GM12878 (cell line): ENCODE results near the gene VWA7. TPM values are rescaled to one million over a fixed set of nuclear protein-coding genes. Genes with fewer than 3 reads are reported as not detected.

ENCODE experiments used
- ATAC-seq: fragments of 200-7000 bp; cut with Tn5 transposase; 3 replicates; pipeline ENCODE4 v1.9.1; 2020; ENCODE audit warnings: mild to moderate bottlenecking, moderate library complexity
- BruUV-seq: library from RNA; stranded (reverse); fragments of 400-500 nt; replicated peaks from 2 replicates; lab custom pipeline; 2021; lab: Mats Ljungman, UMichigan
- CTCF ChIA-PET: fragments of 300-600 bp; sonication (Branson Sonifier 250); formaldehyde crosslinking; extraction: SDS; loops from one replicate; lab custom pipeline; 2021; ENCODE audit warnings: inconsistent platforms; lab: Yijun Ruan, JAX
- POLR2A ChIA-PET: fragments of 350-600 bp; formaldehyde crosslinking; extraction: SDS; loops from one replicate; lab custom pipeline; 2021; ENCODE audit warnings: inconsistent platforms; lab: Charles Lee
- RAD21 ChIA-PET: fragments of 300-600 bp; sonication (Branson Sonifier 250); formaldehyde crosslinking; loops from one replicate; lab custom pipeline; 2023; ENCODE audit warnings: antibody characterized with exemption; ENCODE audit not compliant: unreplicated experiment; lab: Charles Lee
- SMC1A ChIA-PET: fragments of 300-600 bp; sonication (Branson Sonifier 250); formaldehyde crosslinking; loops from one replicate; lab custom pipeline; 2023; ENCODE audit not compliant: unreplicated experiment, uncharacterized antibody; lab: Charles Lee
- DNase-seq: peaks from one replicate; pipeline ENCODE4 v3.0.0-alpha.2; 2011; ENCODE audit warnings: low read depth, low spot score
- FAIRE-seq: peaks from 3 replicates; lab custom pipeline; 2011; peaks lifted over from hg19 to GRCh38; lab: Jason Lieb, UNC
- H2AFZ ChIP-seq: 2 replicates; pipeline ENCODE4 v1.6.0; 2011; ENCODE audit warnings: low read depth, low read length, control low read depth; ENCODE audit not compliant: control insufficient read depth
- H3K27ac ChIP-seq: 2 replicates; pipeline ENCODE4 v1.5.1; 2011; ENCODE audit warnings: control low read depth; ENCODE audit not compliant: control insufficient read depth, insufficient read depth
- H3K27me3 ChIP-seq, 2 experiments: replicated peaks in 1 of 2; 2 replicates each; pipeline versions ENCODE4 v1.6.0 to v1.6.1; 2011; ENCODE audit warnings: low read length in 1 of 2; ENCODE audit not compliant: control insufficient read depth in 2 of 2, insufficient read depth in 2 of 2
- H3K36me3 ChIP-seq, 2 experiments: 2 replicates each; pipeline ENCODE4 v1.5.1; 2011; ENCODE audit warnings: low read length in 1 of 2; ENCODE audit not compliant: control insufficient read depth in 2 of 2, insufficient read depth in 2 of 2
- H3K4me1 ChIP-seq: 2 replicates; pipeline ENCODE4 v1.6.1; 2011; ENCODE audit warnings: mild to moderate bottlenecking, low read length, moderate library complexity, mixed read lengths; ENCODE audit not compliant: control insufficient read depth, insufficient read depth
- H3K4me2 ChIP-seq: 2 replicates; pipeline ENCODE4 v1.6.0; 2011; ENCODE audit warnings: control low read depth; ENCODE audit not compliant: control insufficient read depth, insufficient read depth
- H3K4me3 ChIP-seq: fragments of 200-600 bp; sonication (generic); 2 replicates; pipeline ENCODE4 v1.5.1; 2016
- H3K79me2 ChIP-seq: 2 replicates; pipeline ENCODE4 v1.6.0; 2011; ENCODE audit warnings: low read length; ENCODE audit not compliant: control insufficient read depth, insufficient read depth
- H3K9ac ChIP-seq: 2 replicates; pipeline ENCODE4 v1.8.0; 2011; ENCODE audit warnings: low read length, control low read depth, mixed read lengths; ENCODE audit not compliant: control insufficient read depth, insufficient read depth
- H3K9me3 ChIP-seq: replicated peaks from 3 replicates; pipeline ENCODE4 v1.5.1; 2011; ENCODE audit warnings: mild to moderate bottlenecking, low read length; ENCODE audit not compliant: control insufficient read depth, insufficient read depth
- H4K20me1 ChIP-seq: 2 replicates; pipeline ENCODE4 v1.6.0; 2011; ENCODE audit not compliant: control insufficient read depth, insufficient read depth
- CEBPB ChIP-seq, 2 experiments: fragments of 150-350 bp in 1 of 2; IDR thresholded peaks; 2 replicates each; pipeline ENCODE4 v1.6.1; 2012 to 2014; ENCODE audit warnings: low read depth in 2 of 2, low read length in 2 of 2, borderline replicate concordance in 1 of 2, inconsistent platforms in 1 of 2
- CREM ChIP-seq: IDR thresholded peaks from 2 replicates; pipeline ENCODE4 v1.6.1; 2014; ENCODE audit warnings: antibody characterized with exemption, low read depth
- EED ChIP-seq: sonication (generic); IDR thresholded peaks from 2 replicates; pipeline ENCODE4 v1.6.1; 2016; ENCODE audit warnings: antibody characterized with exemption, low read depth
- ELK1 ChIP-seq: IDR thresholded peaks from 2 replicates; pipeline ENCODE4 v1.6.1; 2012; ENCODE audit warnings: low read depth, low read length, improper control_type of control experiment
- EP300 ChIP-seq, 2 experiments: fragments of 150-350 bp in 1 of 2; IDR thresholded peaks; 2 replicates each; pipeline ENCODE4 v1.6.1; 2011 to 2012; ENCODE audit warnings: low read depth in 2 of 2, low read length in 2 of 2, borderline replicate concordance in 1 of 2, improper control_type of control experiment in 1 of 2, inconsistent platforms in 1 of 2; ENCODE audit not compliant: control insufficient read depth in 1 of 2
- ETV6 ChIP-seq, 2 experiments: fragments of 450-650 bp in 1 of 2; IDR thresholded peaks in 1 of 2; conservative IDR thresholded peaks in 1 of 2; 2 replicates each; pipeline ENCODE4 v1.6.1; 2014; ENCODE audit warnings: antibody characterized with exemption in 1 of 2, borderline replicate concordance in 1 of 2, low read depth in 1 of 2, mild to moderate bottlenecking in 1 of 2, moderate library complexity in 1 of 2
- HDAC6 ChIP-seq: fragments of 200-600 bp; sonication (generic); IDR thresholded peaks from one replicate; pipeline ENCODE4 v1.8.0; 2017; ENCODE audit warnings: antibody characterized with exemption; ENCODE audit not compliant: unreplicated experiment
- IKZF2 ChIP-seq, 2 experiments: fragments of 450-650 bp; IDR thresholded peaks; 2 replicates each; pipeline ENCODE4 v1.6.1; 2017; ENCODE audit warnings: mild to moderate bottlenecking in 2 of 2, moderate library complexity in 2 of 2
- MYC ChIP-seq: IDR thresholded peaks from 2 replicates; pipeline ENCODE4 v1.6.1; 2011; ENCODE audit warnings: mild to moderate bottlenecking, low read length, moderate library complexity, inconsistent platforms; ENCODE audit not compliant: insufficient read depth, insufficient replicate concordance, insufficient read length, severe bottlenecking
- POU2F2 ChIP-seq: IDR thresholded peaks from 3 replicates; pipeline ENCODE4 v1.6.1; 2011; ENCODE audit warnings: low read depth, mild to moderate bottlenecking, low read length, borderline replicate concordance
- RAD51 ChIP-seq: fragments of 450-650 bp; IDR thresholded peaks from 2 replicates; pipeline ENCODE4 v1.6.1; 2016; ENCODE audit warnings: moderate library complexity, mild to moderate bottlenecking, inconsistent platforms
- RELB ChIP-seq: fragments of 450-650 bp; IDR thresholded peaks from 2 replicates; pipeline ENCODE4 v1.6.1; 2017; ENCODE audit warnings: low read depth, mild to moderate bottlenecking, moderate library complexity
- RFX5 ChIP-seq: IDR thresholded peaks from 2 replicates; pipeline ENCODE4 v1.6.1; 2011; ENCODE audit warnings: low read depth, low read length, improper control_type of control experiment
- SMARCA5 ChIP-seq: fragments of 450-650 bp; IDR thresholded peaks from 2 replicates; pipeline ENCODE4 v1.6.1; 2017; ENCODE audit warnings: mild to moderate bottlenecking
- STAT3 ChIP-seq: IDR thresholded peaks from 2 replicates; pipeline ENCODE4 v1.6.1; 2011; ENCODE audit warnings: low read depth, low read length, improper control_type of control experiment
- SUPT20H ChIP-seq: IDR thresholded peaks from 2 replicates; pipeline ENCODE4 v1.6.1; 2011; ENCODE audit warnings: low read depth, mild to moderate bottlenecking, low read length, moderate library complexity, borderline replicate concordance; ENCODE audit not compliant: control insufficient read depth
- YY1 ChIP-seq: IDR thresholded peaks from 2 replicates; pipeline ENCODE4 v1.6.1; 2011; ENCODE audit warnings: low read depth, mild to moderate bottlenecking, low read length
- ZBED1 ChIP-seq: IDR thresholded peaks from 2 replicates; pipeline ENCODE4 v1.6.1; 2016; ENCODE audit warnings: borderline replicate concordance
- ZNF24 ChIP-seq: fragments of 450-650 bp; IDR thresholded peaks from 2 replicates; pipeline ENCODE4 v1.6.1; 2017; ENCODE audit warnings: antibody characterized with exemption, mild to moderate bottlenecking
- ZNF384 ChIP-seq: IDR thresholded peaks from 2 replicates; pipeline ENCODE4 v1.6.1; 2012; ENCODE audit warnings: low read depth, mild to moderate bottlenecking, low read length, improper control_type of control experiment, borderline replicate concordance
- WGBS: methylation state at CpG from one replicate; pipeline ENCODE4 v1.1.6; 2016; ENCODE audit warnings: low lambda C conversion rate; ENCODE audit not compliant: insufficient replicate concordance, insufficient coverage; ENCODE audit errors: missing lambda C conversion rate; 5-methylcytosine and 5-hydroxymethylcytosine counted together
- in situ Hi-C: fragments of 300-500 bp; cut with MboI; formaldehyde crosslinking; loops from 9 replicates; pipeline ENCODE4 v1.14.3; 2018; ENCODE audit warnings: mixed read lengths
- intact Hi-C: fragments of 100-400 bp; cut with micrococcal nuclease; formaldehyde crosslinking; loops from one replicate; pipeline ENCODE4 v1.14.2; 2022; ENCODE audit not compliant: unreplicated experiment
- polyA plus RNA-seq, 11 experiments: library from polyadenylated mRNA; depleted of rRNA in 4 of 11; unstranded in 6 of 11; stranded (reverse) in 5 of 11; fragments of >200 nt; fragmentation: Nextera tagmentation in 4 of 11; fragmentation: Illumina TruSeq in 1 of 11; extraction: Ambion mirVana in 4 of 11; extraction: Trizol in 1 of 11; gene quantifications; 1 replicate in 1 of 11; 2 replicates in 10 of 11; pipeline versions ENCODE4 v1.2.1 to v1.2.3, GENCODE V29; 2011 to 2016; ENCODE audit warnings: inconsistent platforms in 2 of 11, missing spikeins in 2 of 11, low read depth in 1 of 11
- total RNA-seq, 4 experiments: library from RNA; depleted of rRNA in 3 of 4; stranded (reverse); fragments of >200 nt in 3 of 4; fragmentation: Illumina TruSeq in 1 of 4; extraction: Trizol in 1 of 4; gene quantifications; 2 replicates each; pipeline versions ENCODE4 v1.2.1 to v1.2.3, GENCODE V29; 2013 to 2021

Gene VWA7
- total and polyA plus RNA-seq, 10 of the 15 experiments (the other 5 are each of a cell fraction or from before 2014, with no cell fraction given) = 0.11 to 3.1 (median 1.2) TPM; not detected in 1

- peak within 1 kb of the TSS; percentile 77 for H3K4me2 ChIP-seq
- under 1% methylated on average over 58 of the region's 58 CpGs for WGBS
- DNase-seq = peak; percentile 98
- ATAC-seq = peak; percentile 81
- POLR2A ChIA-PET = interaction anchor here (0.5 to 9.7 kb wide), 27 partner anchors 10 to 1758 kb away, joined by 3 to 158 read pairs (median 5); partner anchors contain the start of genes ABHD16A, BAG6, C6orf47 and DDAH2
- CTCF ChIA-PET = interaction anchor here (1.0 to 15.8 kb wide), 14 partner anchors 11 to 189 kb away, joined by 3 to 208 read pairs (median 8); partner anchors contain the start of genes ABHD16A, DDAH2, HSPA1B and LSM2
- RAD21 ChIA-PET = interaction anchor here (0.6 to 6.0 kb wide), 21 partner anchors 10 to 1550 kb away, joined by 3 to 53 read pairs (median 4); partner anchors contain the start of genes ABHD16A, DDAH2, HSPA1A and HSPA1B
- FAIRE-seq = peak; percentile 93
- intact Hi-C loops = loop anchor here (2.0 to 5.0 kb wide), 4 partner anchors 37 to 197 kb away; partner anchors contain the start of genes ABHD16A, CSNK2B, DDX39B and HSPA1B
- H3K9me3 ChIP-seq = no peaks in the 10 kb centered on the region
- SMC1A ChIA-PET = interaction anchor here (0.9 to 6.3 kb wide), 14 partner anchors 11 to 94 kb away, joined by 3 to 45 read pairs (median 6); partner anchors contain the start of genes ABHD16A, DDAH2, HSPA1A and HSPA1B
- peak within 1 kb of the TSS; percentile 99 for H3K9ac ChIP-seq
- H2AFZ ChIP-seq = peak within 1 kb of the TSS; percentile 64
- BruUV-seq = TSS peak; percentile 82
- peak within 1 kb of the TSS; percentile 99 for H3K27ac ChIP-seq
- H3K36me3 ChIP-seq = peaks cover 0 to 1% of the 10 kb centered on the region in 2 experiments; a peak in 1 of 4 replicates
- H3K79me2 ChIP-seq = peaks cover 33% of the 10 kb centered on the region
- H4K20me1 ChIP-seq = no peaks in the 10 kb centered on the region
- no peaks in the 10 kb centered on the region for H3K27me3 ChIP-seq
- peak within 1 kb of the TSS; percentile 100 for H3K4me3 ChIP-seq
- in situ Hi-C loops = no loop called here
- H3K4me1 ChIP-seq = peaks cover 19% of the 10 kb centered on the region
- TF ChIP-seq RELB (peak; percentile 43; the same call in 1 of the 2 replicates), HDAC6 (no peak), ZNF384 (no peak), RAD51 (no peak), EP300 (IDR thresholded peaks at IDR 0.05; ENCODE audit: borderline replicate concordance in 1 of 2, control insufficient read depth in 1 of 2, low read depth in 2 of 2, low read length in 2 of 2) (no peak; a peak in 1 of 4 replicates), YY1 (peak; percentile 76), CEBPB (IDR thresholded peaks at IDR 0.05; ENCODE audit: borderline replicate concordance in 1 of 2, low read depth in 2 of 2, low read length in 2 of 2) (no peak), ETV6 (conservative IDR thresholded peaks at IDR 0.05 in 1 of 2, IDR thresholded peaks at IDR 0.05 in 1 of 2; ENCODE audit: borderline replicate concordance in 1 of 2, low read depth in 1 of 2) (no peak), ELK1 (0 out of 2 replicates have a peak, but pooled peaks have one; percentile 11), EED (peak; percentile 72), ZBED1 (no peak), SMARCA5 (no peak), POU2F2 (0 out of 3 replicates have a peak, but pooled peaks have one; percentile 4), CREM (peak; percentile 32; the same call in 1 of the 2 replicates), SUPT20H (no peak), STAT3 (no peak), IKZF2 (IDR thresholded peaks at IDR 0.05) (peak; percentile 48 to 68; a peak in 2 of 4 replicates), RFX5 (peak; percentile 71), MYC (peak; percentile 30), ZNF24 (no peak)
These were observed 37.3 kb downstream of the VWA7 start, which contains the start of gene MSH5 for GRCh38 chr6:31739639-31740396. Gene MSH5, plus strand, starts transcription at chr6:31740005. Its CDS starts 462 bp downstream, at chr6:31740467.
